Transverse colon (tissue), 4 donors: ENCODE results near the gene ERC2.

ENCODE experiments used
- CTCF ChIP-seq, 5 experiments: fragments of 200-600 bp in 3 of 5; fragments of 450-650 bp in 2 of 5; sonication (generic) in 3 of 5; IDR thresholded peaks; 1 replicate in 2 of 5; 2 replicates in 3 of 5; pipeline ENCODE4 v1.5.1; 2016 to 2017; ENCODE audit warnings: antibody characterized with exemption in 5 of 5, inconsistent platforms in 3 of 5, mild to moderate bottlenecking in 2 of 5, moderate library complexity in 1 of 5
- POLR2A ChIP-seq: fragments of 450-650 bp; IDR thresholded peaks from one replicate; pipeline ENCODE4 v1.6.1; 2016; ENCODE audit warnings: antibody characterized with exemption, mild to moderate bottlenecking, moderate library complexity
- POLR2AphosphoS5 ChIP-seq, 3 donors: sonication (generic); formaldehyde crosslinking; IDR thresholded peaks; one replicate each; pipeline ENCODE4 v1.6.1; 2016; ENCODE audit warnings: antibody characterized with exemption in 3 of 3

GRCh38 chr3:55978953-55979352, 489.3 kb downstream of the ERC2 start:
- TF ChIP-seq CTCF (IDR thresholded peaks at IDR 0.05) (no peak), POLR2AphosphoS5 (IDR thresholded peaks at IDR 0.05) (no peak), POLR2A (no peak)
